HUES64 (cell line): ENCODE data around the gene RGS1.

ENCODE experiments used
- H3K27ac ChIP-seq: 2 replicates; pipeline ENCODE4 v1.7.0; 2013; ENCODE audit warnings: low read depth, low read length, inconsistent platforms
- H3K27me3 ChIP-seq: 2 replicates; pipeline ENCODE4 v1.6.1; 2013; ENCODE audit warnings: mild to moderate bottlenecking, low read length; ENCODE audit not compliant: insufficient read depth
- H3K36me3 ChIP-seq: 2 replicates; pipeline ENCODE4 v1.6.1; 2013; ENCODE audit warnings: mild to moderate bottlenecking, low read length; ENCODE audit not compliant: insufficient read depth
- H3K4me1 ChIP-seq: 2 replicates; pipeline ENCODE4 v1.6.1; 2013; ENCODE audit warnings: mild to moderate bottlenecking, low read length, moderate library complexity; ENCODE audit not compliant: insufficient read depth
- H3K4me3 ChIP-seq: 2 replicates; pipeline ENCODE4 v1.5.1; 2013; ENCODE audit warnings: mild to moderate bottlenecking, low read length, moderate library complexity
- H3K9ac ChIP-seq: 2 replicates; pipeline ENCODE4 v1.6.1; 2013; ENCODE audit warnings: mild to moderate bottlenecking, low read depth, low read length
- H3K9me3 ChIP-seq: 2 replicates; pipeline ENCODE4 v1.6.1; 2013; ENCODE audit warnings: low read depth, low read length; ENCODE audit not compliant: insufficient read depth
- WGBS: fragments of 150-250, 120-280 bp; methylation state at CpG from one replicate; pipeline ENCODE4 v1.1.7; 2013; ENCODE audit warnings: missing lambda C conversion rate; 5-methylcytosine and 5-hydroxymethylcytosine counted together

The RGS1 gene

GRCh38 chr1:192554904-192555303 is 20.7 kb upstream of the RGS1 start:
- Histone ChIP-seq H3K4me1 (peaks cover 5% of the 10 kb centered on the region; the same call in 1 of the 2 replicates), H3K27me3 (no peaks in the 10 kb centered on the region), H3K27ac (no peak overlapping the region), H3K4me3 (no peak overlapping the region), H3K9me3 (no peaks in the 10 kb centered on the region), H3K36me3 (no peaks in the 10 kb centered on the region), H3K9ac (no peak overlapping the region)
- 100% methylated on average over 4 of the region's 4 CpGs for WGBS

DNA sequence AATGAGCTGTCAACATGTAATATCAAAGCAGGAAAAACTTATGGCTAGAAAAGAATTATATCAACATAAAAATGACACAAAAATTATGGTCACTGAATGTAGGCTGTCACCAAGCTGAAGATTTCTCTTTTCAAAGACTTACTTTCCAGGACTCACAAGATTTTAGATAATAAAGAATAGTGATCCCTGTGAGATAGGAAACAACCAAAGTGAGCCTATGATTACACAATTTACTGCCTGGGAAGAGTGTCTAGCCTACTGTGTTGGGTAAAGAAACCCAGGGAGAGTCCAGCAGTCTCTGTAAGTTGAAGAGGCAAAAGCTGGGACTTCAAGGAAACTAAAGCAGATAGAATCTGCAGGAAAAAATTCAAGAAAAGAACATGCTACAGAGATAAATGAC is 20.2 kb upstream of the RGS1 start:
- H3K27ac ChIP-seq = no peak overlapping the region
- H3K4me3 ChIP-seq = no peak overlapping the region
- no peaks in the 10 kb centered on the region for H3K27me3 ChIP-seq
- no peaks in the 10 kb centered on the region for H3K9me3 ChIP-seq
- no peak overlapping the region for H3K9ac ChIP-seq
- no peaks in the 10 kb centered on the region for H3K36me3 ChIP-seq
- H3K4me1 ChIP-seq = peaks cover 5% of the 10 kb centered on the region; the same call in 1 of the 2 replicates

GRCh38 chr1:192557841-192558595 is 17.6 kb upstream of the RGS1 start:
- H3K36me3 ChIP-seq = no peaks in the 10 kb centered on the region
- WGBS = 91% methylated on average over 4 of the region's 4 CpGs
- H3K9ac ChIP-seq = no peak overlapping the region
- 0 out of 2 replicates have a peak, but pooled peaks cover 4% of the 10 kb centered on the region for H3K4me1 ChIP-seq
- no peaks in the 10 kb centered on the region for H3K27me3 ChIP-seq
- no peak overlapping the region for H3K27ac ChIP-seq
- no peak overlapping the region for H3K4me3 ChIP-seq
- no peaks in the 10 kb centered on the region for H3K9me3 ChIP-seq

GRCh38 chr1:192559115-192560006 is 16.2 kb upstream of the RGS1 start:
- Histone ChIP-seq H3K4me1 (no peaks in the 10 kb centered on the region), H3K4me3 (no peak overlapping the region), H3K9me3 (no peaks in the 10 kb centered on the region), H3K27me3 (no peaks in the 10 kb centered on the region), H3K36me3 (no peaks in the 10 kb centered on the region), H3K27ac (no peak overlapping the region), H3K9ac (no peak overlapping the region)
- 91% methylated on average over 5 of the region's 6 CpGs for WGBS

- Histone ChIP-seq H3K4me3 (no peak overlapping the region), H3K27ac (no peak overlapping the region), H3K36me3 (no peaks in the 10 kb centered on the region), H3K27me3 (no peaks in the 10 kb centered on the region), H3K9ac (no peak overlapping the region), H3K9me3 (no peaks in the 10 kb centered on the region), H3K4me1 (no peaks in the 10 kb centered on the region)
- WGBS = 94% methylated on average over 4 of the region's 4 CpGs
These were observed 14.3 kb upstream of the RGS1 start for GRCh38 chr1:192561301-192561700.

- WGBS = 97% methylated on average over 3 of the region's 3 CpGs
- Histone ChIP-seq H3K27me3 (no peaks in the 10 kb centered on the region), H3K4me1 (no peaks in the 10 kb centered on the region)
These were observed 12.4 kb upstream of the RGS1 start for GRCh38 chr1:192563129-192563528.

DNA sequence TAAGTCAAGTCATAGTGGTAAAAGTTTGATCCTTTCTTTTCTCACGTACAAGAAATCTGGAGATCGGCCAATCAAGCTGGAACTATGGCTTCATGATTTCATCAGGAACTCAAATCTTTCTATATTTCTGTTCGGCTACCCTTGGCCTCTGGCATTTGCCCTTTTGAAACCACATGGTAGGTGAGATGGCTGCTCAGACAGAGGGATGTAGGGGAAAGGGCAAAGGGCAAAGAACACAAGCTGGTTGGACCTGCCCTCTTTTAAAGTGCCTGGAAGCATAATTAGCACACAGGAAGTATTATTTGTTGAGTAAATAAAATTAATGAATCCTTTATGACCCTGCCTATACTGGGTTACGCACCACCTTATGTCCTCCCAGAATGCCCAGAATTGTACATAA is 11.5 kb upstream of the RGS1 start:
- Histone ChIP-seq H3K27me3 (no peaks in the 10 kb centered on the region), H3K4me3 (no peak overlapping the region), H3K9me3 (no peaks in the 10 kb centered on the region), H3K36me3 (no peaks in the 10 kb centered on the region), H3K9ac (no peak overlapping the region), H3K4me1 (no peaks in the 10 kb centered on the region), H3K27ac (no peak overlapping the region)
- 94% methylated on average over 3 of the region's 4 CpGs for WGBS

More at GRCh38 chr1:192563129-192563528, 12.4 kb upstream of the RGS1 start:
- H3K9ac ChIP-seq = no peak overlapping the region
- no peaks in the 10 kb centered on the region for H3K9me3 ChIP-seq
- H3K4me3 ChIP-seq = no peak overlapping the region
- no peak overlapping the region for H3K27ac ChIP-seq
- H3K36me3 ChIP-seq = no peaks in the 10 kb centered on the region

DNA sequence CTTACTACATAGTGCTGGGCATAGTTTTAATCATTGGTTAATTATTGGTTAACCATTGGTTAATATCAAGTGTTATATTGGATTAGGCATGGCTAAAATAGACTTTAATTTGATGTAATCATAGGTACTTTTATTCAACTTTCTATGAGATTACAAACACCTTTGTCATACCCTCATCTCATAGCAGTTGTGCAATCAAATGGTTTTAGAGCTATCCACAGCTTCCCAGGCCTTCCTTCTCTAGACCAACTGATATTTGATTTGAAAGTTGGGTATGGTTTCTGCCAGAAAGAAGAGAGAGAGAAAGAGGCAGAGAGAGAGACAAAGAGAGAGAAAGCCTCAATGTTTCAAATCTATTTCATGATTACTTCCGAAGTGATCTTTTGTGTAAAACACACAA is 9.6 kb upstream of the RGS1 start:
- Histone ChIP-seq H3K27ac (no peak overlapping the region), H3K4me3 (no peak overlapping the region), H3K27me3 (no peaks in the 10 kb centered on the region), H3K36me3 (no peaks in the 10 kb centered on the region), H3K9me3 (no peaks in the 10 kb centered on the region), H3K4me1 (no peaks in the 10 kb centered on the region), H3K9ac (no peak overlapping the region)
- no CpG with 5 or more reads among the region's 1 CpG for WGBS

DNA sequence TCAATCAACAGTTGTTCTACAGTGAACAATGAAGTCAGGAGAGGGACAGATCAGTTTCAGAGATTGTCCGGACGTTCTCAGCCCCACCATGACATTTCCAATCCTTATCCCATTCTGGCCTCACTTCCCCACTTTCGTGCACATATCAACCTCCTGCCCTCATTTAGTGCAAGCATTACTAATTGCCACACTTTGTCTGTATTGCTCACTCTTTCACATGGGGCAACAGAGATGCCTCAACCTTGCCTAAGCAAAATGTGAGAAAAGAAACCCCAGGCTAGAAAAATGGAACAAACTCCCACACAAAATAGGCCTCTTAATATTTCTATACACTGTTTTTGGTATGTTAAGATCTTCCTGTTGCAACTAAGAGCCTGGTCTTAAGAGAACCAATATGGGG is 8.9 kb upstream of the RGS1 start:
- H3K9me3 ChIP-seq = no peaks in the 10 kb centered on the region
- H3K27me3 ChIP-seq = no peaks in the 10 kb centered on the region
- H3K4me1 ChIP-seq = no peaks in the 10 kb centered on the region
- no peak overlapping the region for H3K4me3 ChIP-seq
- H3K36me3 ChIP-seq = no peaks in the 10 kb centered on the region
- no peak overlapping the region for H3K27ac ChIP-seq
- WGBS = 89% methylated on average over 3 of the region's 3 CpGs
- no peak overlapping the region for H3K9ac ChIP-seq

DNA sequence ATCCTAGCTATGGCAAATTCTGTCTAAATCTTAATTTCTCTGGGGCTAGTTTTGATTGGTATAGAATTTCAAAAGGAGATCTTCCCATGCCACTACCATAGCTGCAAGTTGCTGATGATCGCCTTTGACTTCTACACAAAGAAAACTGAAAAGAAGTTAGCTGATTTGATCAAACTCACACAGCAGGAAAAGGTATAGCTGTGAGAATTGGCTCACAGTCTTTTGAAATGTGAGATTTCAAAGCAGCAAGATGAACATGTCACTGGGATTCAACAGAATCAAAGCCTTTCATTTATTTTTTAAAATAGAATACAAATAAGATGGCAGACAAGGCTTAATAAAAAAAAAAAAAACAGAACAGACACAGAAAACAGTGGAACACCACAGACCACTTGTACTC is 7.5 kb upstream of the RGS1 start:
- no peaks in the 10 kb centered on the region for H3K4me1 ChIP-seq
- 86% methylated on average over 1 of the region's 1 CpG for WGBS

GRCh38 chr1:192571668-192572067 is 3.9 kb upstream of the RGS1 start:
- no peaks in the 10 kb centered on the region for H3K9me3 ChIP-seq
- no peaks in the 10 kb centered on the region for H3K36me3 ChIP-seq
- no peak overlapping the region for H3K27ac ChIP-seq
- no peaks in the 10 kb centered on the region for H3K4me1 ChIP-seq
- no peak overlapping the region for H3K4me3 ChIP-seq
- WGBS = 89% methylated on average over 2 of the region's 2 CpGs
- H3K9ac ChIP-seq = no peak overlapping the region
- no peaks in the 10 kb centered on the region for H3K27me3 ChIP-seq

More for the DNA sequence above, 7.5 kb upstream of the RGS1 start:
- Histone ChIP-seq H3K36me3 (no peaks in the 10 kb centered on the region), H3K27ac (no peak overlapping the region), H3K4me3 (no peak overlapping the region), H3K9ac (no peak overlapping the region), H3K9me3 (no peaks in the 10 kb centered on the region), H3K27me3 (no peaks in the 10 kb centered on the region)
